ENCODE data around the gene CYP21A2. TPM values are rescaled to one million over a fixed set of nuclear protein-coding genes. Genes with fewer than 3 reads are reported as not detected.

The CYP21A2 gene
- total RNA-seq, 1 experiment from 2014 or later, result 0.33 TPM

GRCh38 chr6:32082935-32083334 lies 44.7 kb downstream of the CYP21A2 start:
- H3K4me3 ChIP-seq, result peak overlapping the region; percentile 9; the same call in 1 of the 2 replicates
- peaks cover 34% of the 10 kb centered on the region for H3F3A ChIP-seq (ENCODE audit: insufficient read depth, low read depth)
- peak; percentile 84 to 93 for DNase-seq
- H3K27ac ChIP-seq, result peak overlapping the region; percentile 54
- no TSS peak for BruUV-seq (replicated peaks)
- peak overlapping the region; percentile 71 for H3K4me2 ChIP-seq
- POLR2A ChIA-PET (ENCODE audit: unreplicated experiment), result interaction anchor here (0.5 to 1.0 kb wide), 4 partner anchors 107 to 418 kb away, joined by 3 to 17 read pairs (median 4); partner anchors contain the start of genes GPANK1 and PBX2
- no peaks in the 10 kb centered on the region for H3K9me3 ChIP-seq (ENCODE audit: insufficient read depth, low read depth)
- H3K9me2 ChIP-seq (ENCODE audit: insufficient read depth), result no peaks in the 10 kb centered on the region
- CTCF ChIA-PET, result no interaction called here
- intact Hi-C loops (cut with micrococcal nuclease; ENCODE audit: unreplicated experiment), result no loop called here
- H3K79me2 ChIP-seq (ENCODE audit: low read depth), result no peaks in the 10 kb centered on the region
- H4K20me1 ChIP-seq (ENCODE audit: insufficient read depth), result no peaks in the 10 kb centered on the region
- H3K36me3 ChIP-seq (ENCODE audit: low read depth), result no peaks in the 10 kb centered on the region
- H2AFZ ChIP-seq, result no peak overlapping the region; the same call in 1 of the 2 replicates
- no peaks in the 10 kb centered on the region for H3K27me3 ChIP-seq (ENCODE audit: insufficient read depth, low read depth)
- TF ChIP-seq EZH2 (IDR thresholded peaks at IDR 0.05; ENCODE audit: low read depth) (no peak), CTCF (conservative IDR thresholded peaks at IDR 0.05) (no peak)
- peaks cover 88% of the 10 kb centered on the region for H3K4me1 ChIP-seq (replicated peaks; ENCODE audit: insufficient read depth)

- Histone ChIP-seq H3K27ac (peak overlapping the region; percentile 54), H4K20me1 (ENCODE audit: insufficient read depth) (no peaks in the 10 kb centered on the region), H3K4me3 (no peak overlapping the region), H3K9me2 (ENCODE audit: insufficient read depth) (no peaks in the 10 kb centered on the region), H3K9me3 (ENCODE audit: insufficient read depth, low read depth) (no peaks in the 10 kb centered on the region), H3K4me2 (peak overlapping the region; percentile 71), H3K36me3 (ENCODE audit: low read depth) (no peaks in the 10 kb centered on the region), H3F3A (ENCODE audit: insufficient read depth, low read depth) (peaks cover 34% of the 10 kb centered on the region), H3K79me2 (ENCODE audit: low read depth) (no peaks in the 10 kb centered on the region), H3K4me1 (replicated peaks; ENCODE audit: insufficient read depth) (peaks cover 85% of the 10 kb centered on the region), H2AFZ (no peak overlapping the region), H3K27me3 (ENCODE audit: insufficient read depth, low read depth) (no peaks in the 10 kb centered on the region)
- ChIA-PET CTCF (no interaction called here), POLR2A (ENCODE audit: unreplicated experiment) (interaction anchor here (0.6 kb wide), 1 partner anchor 219 kb away, joined by 4 read pairs; no protein-coding TSS in a partner anchor)
- intact Hi-C loops (cut with micrococcal nuclease; ENCODE audit: unreplicated experiment), result no loop called here
- DNase-seq, result no peak
- BruUV-seq (replicated peaks), result no TSS peak
- TF ChIP-seq CTCF (conservative IDR thresholded peaks at IDR 0.05) (no peak), EZH2 (IDR thresholded peaks at IDR 0.05; ENCODE audit: low read depth) (no peak)
These were observed 45.9 kb downstream of the CYP21A2 start for GRCh38 chr6:32083812-32084768.

- peaks cover 34% of the 10 kb centered on the region for H3F3A ChIP-seq (ENCODE audit: insufficient read depth, low read depth)
- H3K79me2 ChIP-seq (ENCODE audit: low read depth), result no peaks in the 10 kb centered on the region
- H3K4me2 ChIP-seq, result peak overlapping the region; percentile 16; the same call in 1 of the 2 replicates
- peaks cover 78% of the 10 kb centered on the region for H3K4me1 ChIP-seq (replicated peaks; ENCODE audit: insufficient read depth)
- TF ChIP-seq CTCF (conservative IDR thresholded peaks at IDR 0.05) (no peak), EZH2 (IDR thresholded peaks at IDR 0.05; ENCODE audit: low read depth) (no peak)
- CTCF ChIA-PET, result no interaction called here
- no peak overlapping the region for H3K27ac ChIP-seq
- intact Hi-C loops (cut with micrococcal nuclease; ENCODE audit: unreplicated experiment), result no loop called here
- H4K20me1 ChIP-seq (ENCODE audit: insufficient read depth), result no peaks in the 10 kb centered on the region
- H2AFZ ChIP-seq, result no peak overlapping the region
- H3K9me2 ChIP-seq (ENCODE audit: insufficient read depth), result no peaks in the 10 kb centered on the region
- H3K27me3 ChIP-seq (ENCODE audit: insufficient read depth, low read depth), result no peaks in the 10 kb centered on the region
- BruUV-seq (replicated peaks), result no TSS peak
- H3K4me3 ChIP-seq, result no peak overlapping the region
- H3K9me3 ChIP-seq (ENCODE audit: insufficient read depth, low read depth), result no peaks in the 10 kb centered on the region
- H3K36me3 ChIP-seq (ENCODE audit: low read depth), result no peaks in the 10 kb centered on the region
- POLR2A ChIA-PET (ENCODE audit: unreplicated experiment), result no interaction called here
- no peak for DNase-seq
These were observed 46.6 kb downstream of the CYP21A2 start for GRCh38 chr6:32084780-32085179.

All from PC-9 (cell line).